OCI-LY7 (cell line): ENCODE results near the gene RAPH1. TPM values are rescaled to one million over a fixed set of nuclear protein-coding genes. Genes with fewer than 3 reads are reported as not detected.

Experiments used
- BruUV-seq: library from RNA; stranded (reverse); fragments of 400-500 nt; replicated peaks from 2 replicates; lab custom pipeline; 2021; lab: Mats Ljungman, UMichigan
- CTCF ChIA-PET: fragments of 300-600 bp; sonication (Branson Sonifier 250); formaldehyde crosslinking; loops from one replicate; lab custom pipeline; 2022; ENCODE audit warnings: antibody characterized with exemption; ENCODE audit not compliant: unreplicated experiment; lab: Charles Lee
- POLR2A ChIA-PET: fragments of 300-600 bp; sonication (Branson Sonifier 250); formaldehyde crosslinking; loops from one replicate; lab custom pipeline; 2022; ENCODE audit warnings: antibody characterized with exemption; lab: Charles Lee
- DNase-seq: peaks from one replicate; pipeline ENCODE4 v3.0.0-alpha.2; 2015; ENCODE audit warnings: low spot score
- H2AFZ ChIP-seq: fragments of 200-600 bp; sonication (generic), shearing (Covaris generic); 2 replicates; pipeline ENCODE4 v1.6.1; 2014; ENCODE audit warnings: mild to moderate bottlenecking, antibody characterized with exemption, low read length, moderate library complexity
- H3K27ac ChIP-seq: fragments of 200-600 bp; sonication (generic); 2 replicates; pipeline ENCODE4 v1.5.1; 2014; ENCODE audit warnings: mixed run types, low read depth, mild to moderate bottlenecking, moderate library complexity, low read length, inconsistent platforms; ENCODE audit not compliant: poor library complexity, severe bottlenecking
- H3K36me3 ChIP-seq: fragments of 200-600 bp; sonication (generic); 2 replicates; pipeline ENCODE4 v1.6.1; 2014; ENCODE audit warnings: mild to moderate bottlenecking, antibody characterized with exemption, low read length, moderate library complexity, mixed read lengths; ENCODE audit not compliant: insufficient read depth
- H3K4me1 ChIP-seq: fragments of 200-600 bp; sonication (generic); 2 replicates; pipeline ENCODE4 v1.5.1; 2014; ENCODE audit warnings: mild to moderate bottlenecking, low read length; ENCODE audit not compliant: insufficient read depth, poor library complexity, severe bottlenecking
- H3K4me2 ChIP-seq: fragments of 200-600 bp; sonication (generic); 2 replicates; pipeline ENCODE4 v1.6.1; 2014; ENCODE audit warnings: mild to moderate bottlenecking, low read length
- H3K4me3 ChIP-seq: fragments of 200-600 bp; sonication (generic); 2 replicates; pipeline ENCODE4 v1.5.1; 2014; ENCODE audit warnings: mild to moderate bottlenecking, low read depth, low read length; ENCODE audit not compliant: poor library complexity, severe bottlenecking
- H3K79me2 ChIP-seq: fragments of 200-600 bp; sonication (generic); 2 replicates; pipeline ENCODE4 v1.6.1; 2016; ENCODE audit warnings: low read depth, mild to moderate bottlenecking, low read length, moderate library complexity, mixed read lengths; ENCODE audit not compliant: insufficient read depth
- H3K9me2 ChIP-seq: fragments of 200-600 bp; sonication (generic); 2 replicates; pipeline ENCODE4 v1.6.1; 2016; ENCODE audit warnings: mild to moderate bottlenecking, low read length, mixed read lengths; ENCODE audit not compliant: insufficient read depth
- H3K9me3 ChIP-seq: fragments of 200-600 bp; sonication (generic); 2 replicates; pipeline ENCODE4 v1.6.1; 2014; ENCODE audit warnings: mild to moderate bottlenecking, mixed run types, low read length, mixed read lengths
- H4K20me1 ChIP-seq: fragments of 200-600 bp; sonication (generic); 2 replicates; pipeline ENCODE4 v1.6.1; 2014; ENCODE audit warnings: mild to moderate bottlenecking, antibody characterized with exemption, low read length, moderate library complexity, mixed read lengths; ENCODE audit not compliant: insufficient read depth
- CTCF ChIP-seq: fragments of 200-600 bp; sonication (generic); conservative IDR thresholded peaks from 2 replicates; pipeline ENCODE4 v1.5.1; 2014; ENCODE audit warnings: mild to moderate bottlenecking, antibody characterized with exemption, low read length, moderate library complexity, mixed read lengths
- EZH2phosphoT487 ChIP-seq: fragments of 200-600 bp; sonication (generic); IDR thresholded peaks from 2 replicates; pipeline ENCODE4 v1.6.1; 2018; ENCODE audit warnings: low read depth, borderline replicate concordance, mild to moderate bottlenecking, mixed run types, antibody characterized with exemption, low read length, moderate library complexity, mixed read lengths
- intact Hi-C: fragments of 100-400 bp; cut with micrococcal nuclease; formaldehyde crosslinking; loops from one replicate; pipeline ENCODE4 v1.10.0; 2022; ENCODE audit not compliant: unreplicated experiment
- total RNA-seq, 2 experiments: library from RNA; depleted of rRNA in 1 of 2; stranded (reverse); fragments of >200 nt in 1 of 2; shearing (Covaris generic) in 1 of 2; gene quantifications; 2 replicates each; pipeline ENCODE4 v1.2.3, GENCODE V29; 2014 to 2022

The RAPH1 gene
- total RNA-seq, 2 experiments from 2014 or later: 4.0 to 21.5 TPM

DNA sequence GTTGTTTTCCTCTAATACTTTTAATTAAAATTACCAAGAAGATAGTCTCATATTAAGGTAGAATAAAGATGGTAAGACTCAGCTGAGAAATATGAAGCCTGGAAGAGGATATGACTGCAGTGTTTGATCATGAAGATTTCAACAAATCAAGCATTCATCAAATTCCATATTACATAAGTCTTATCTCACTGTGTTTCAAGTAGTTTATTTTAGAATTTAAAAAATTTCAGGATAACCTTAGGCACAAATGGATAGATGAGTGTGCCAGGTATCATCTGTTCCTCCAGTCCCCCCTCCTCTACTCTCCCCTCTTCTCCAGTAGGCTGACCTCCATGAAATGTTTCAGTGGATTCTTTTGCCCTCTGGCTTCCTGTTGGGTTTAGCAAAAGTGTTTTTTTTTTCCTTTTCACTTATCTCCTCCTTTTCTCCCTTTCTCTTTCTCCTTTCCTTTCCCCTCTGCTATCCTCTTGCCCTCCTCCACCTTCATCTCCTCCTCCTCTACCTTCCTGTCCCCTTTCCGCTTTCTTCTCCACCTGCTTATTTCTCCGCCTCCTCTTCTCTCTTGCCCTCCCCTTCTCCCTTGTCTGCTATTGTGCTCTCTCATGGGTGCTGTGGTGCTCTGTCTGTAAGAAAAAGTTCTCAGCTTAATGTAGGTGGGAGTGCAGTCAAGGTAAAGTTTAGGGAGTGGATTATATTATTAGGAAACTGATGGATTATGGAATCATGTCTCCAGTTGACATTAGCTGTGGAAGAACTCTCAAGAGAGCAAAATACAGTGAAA, 134.1 kb downstream of the RAPH1 start:
- Histone ChIP-seq H4K20me1 (no peaks in the 10 kb centered on the region), H3K9me3 (peaks cover 9% of the 10 kb centered on the region), H3K4me3 (no peak overlapping the region), H3K4me2 (no peak overlapping the region), H3K36me3 (peaks cover 53% of the 10 kb centered on the region), H3K9me2 (no peaks in the 10 kb centered on the region), H2AFZ (no peak overlapping the region), H3K27ac (no peak overlapping the region), H3K79me2 (no peaks in the 10 kb centered on the region), H3K4me1 (no peaks in the 10 kb centered on the region)
- POLR2A ChIA-PET: interaction anchor here (0.6 to 1.6 kb wide), 4 partner anchors 8 to 89 kb away, joined by 3 to 4 read pairs (median 4); no protein-coding TSS in a partner anchor
- TF ChIP-seq CTCF: no peak
- no peak for TF ChIP-seq EZH2phosphoT487
- no TSS peak for BruUV-seq
- no peak for DNase-seq
- CTCF ChIA-PET: no interaction called here
- intact Hi-C loops: no loop called here

- no peak overlapping the region for H3K27ac ChIP-seq
Measured at GRCh38 chr2:203399031-203399430, 136.1 kb downstream of the RAPH1 start.

More at GRCh38 chr2:203399031-203399430, 136.1 kb downstream of the RAPH1 start:
- Histone ChIP-seq H3K9me3 (peaks cover 9% of the 10 kb centered on the region), H3K4me3 (no peak overlapping the region), H3K4me1 (no peaks in the 10 kb centered on the region), H2AFZ (no peak overlapping the region), H4K20me1 (no peaks in the 10 kb centered on the region), H3K36me3 (peaks cover 49% of the 10 kb centered on the region), H3K79me2 (no peaks in the 10 kb centered on the region), H3K9me2 (no peaks in the 10 kb centered on the region), H3K4me2 (no peak overlapping the region)
- no peak for DNase-seq
- BruUV-seq: no TSS peak
- TF ChIP-seq CTCF (no peak), EZH2phosphoT487 (no peak)
- intact Hi-C loops: no loop called here
- ChIA-PET CTCF (no interaction called here), POLR2A (interaction anchor here (0.9 kb wide), 1 partner anchor 174 kb away, joined by 3 read pairs; no protein-coding TSS in a partner anchor)
